Iris pigment epithelial cell (primary cell): ENCODE results near the gene CEP128.

ENCODE experiments used
- DNase-seq: peaks from one replicate; pipeline ENCODE4 v3.0.0-alpha.2; 2011; ENCODE audit warnings: low read depth

The CEP128 gene

GRCh38 chr14:80901260-80901659 lies 40.3 kb downstream of the CEP128 start:
- DNase-seq = no peak

DNA sequence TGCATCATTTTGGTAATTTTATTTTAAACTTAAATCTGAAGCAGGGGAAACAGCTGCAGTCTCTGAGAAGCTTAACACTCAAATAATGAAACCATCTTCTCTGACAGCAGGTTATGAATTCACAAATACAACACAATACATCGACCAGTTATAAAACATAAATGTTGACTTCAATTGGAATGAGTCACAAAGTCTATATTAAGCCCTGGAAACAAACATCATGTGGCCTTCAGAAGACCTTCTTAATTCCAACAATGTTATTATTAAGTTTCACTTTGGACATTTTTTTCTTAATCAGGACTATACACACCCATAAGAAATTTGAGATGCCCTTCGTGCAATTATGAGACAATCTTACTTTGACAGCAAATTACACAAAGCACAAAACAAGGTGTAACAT lies 68.9 kb downstream of the CEP128 start:
- peak; percentile 40 for DNase-seq

GRCh38 chr14:80868260-80868659 lies 73.3 kb downstream of the CEP128 start:
- no peak for DNase-seq

GRCh38 chr14:80867798-80868197 lies 73.7 kb downstream of the CEP128 start:
- DNase-seq = no peak

DNA sequence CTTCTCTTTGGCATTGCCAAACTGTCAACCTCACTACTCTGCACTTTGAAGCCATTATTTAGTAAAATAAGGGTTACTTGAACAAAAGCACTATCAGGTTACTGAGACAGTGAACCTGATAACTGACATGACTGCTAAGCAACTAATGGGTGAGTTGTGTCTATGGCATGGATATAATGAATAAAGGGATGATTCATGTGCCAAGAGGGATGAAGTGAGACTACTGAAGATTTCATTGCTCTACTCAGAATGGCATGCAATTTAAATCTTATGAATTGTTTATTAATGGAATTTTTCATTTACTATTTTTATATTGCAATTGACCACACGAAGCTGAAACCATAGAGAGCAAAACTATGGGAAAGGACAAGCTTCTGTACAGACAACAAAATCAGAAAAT lies 74.4 kb downstream of the CEP128 start:
- no peak for DNase-seq

- DNase-seq = no peak
Observed at GRCh38 chr14:80865565-80865964, 76.0 kb downstream of the CEP128 start.

- no peak for DNase-seq
Observed at GRCh38 chr14:80862983-80863382, 78.6 kb downstream of the CEP128 start.

DNA sequence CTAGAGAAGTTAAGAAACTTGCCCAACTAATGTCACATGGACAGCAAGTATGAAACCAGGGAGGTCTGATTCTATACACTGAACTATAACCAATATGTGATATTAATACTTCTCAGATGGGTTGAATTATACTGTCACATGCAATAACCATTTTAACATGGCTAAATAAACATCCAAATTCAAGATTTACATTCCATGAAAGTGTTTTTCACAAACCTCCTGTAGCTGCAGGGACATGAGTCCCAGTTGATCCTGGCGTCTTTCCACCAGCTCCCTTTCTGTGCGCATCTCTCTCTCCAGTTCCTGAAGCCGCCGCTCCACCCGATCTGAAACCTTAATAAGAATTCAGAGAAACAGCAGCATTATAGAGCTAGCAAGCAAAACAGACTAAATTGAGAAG lies 79.0 kb downstream of the CEP128 start:
- no peak for DNase-seq

DNA sequence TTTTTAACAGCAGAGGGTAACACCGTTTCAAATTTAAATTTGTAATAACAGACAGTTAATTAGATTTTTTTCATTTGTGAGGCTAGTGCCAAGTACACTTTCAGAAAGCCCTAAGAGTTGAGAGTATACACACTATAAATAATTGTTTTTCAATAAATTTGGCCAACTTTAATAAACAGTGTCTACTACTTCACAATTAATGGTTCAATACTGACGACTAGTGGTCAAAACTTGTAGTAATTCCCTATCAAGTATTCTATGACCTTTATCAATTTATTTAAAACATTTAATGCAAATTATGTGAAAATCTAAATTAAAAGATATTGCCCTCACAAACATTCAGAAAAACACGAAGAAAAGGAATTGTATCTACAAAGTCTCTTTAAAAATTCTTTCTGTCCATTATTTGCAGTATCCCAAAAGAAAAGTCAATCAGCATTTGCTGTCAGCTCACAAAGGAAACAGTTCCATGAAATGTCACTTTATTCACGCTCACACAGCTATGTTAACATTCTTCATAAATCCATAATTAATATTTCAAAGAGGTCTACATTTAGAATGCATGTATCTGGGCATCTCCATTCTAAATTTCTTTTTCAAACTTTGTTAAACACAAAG lies 91.2 kb downstream of the CEP128 start:
- DNase-seq = peak; percentile 55

GRCh38 chr14:80847070-80847469 lies 94.5 kb downstream of the CEP128 start:
- DNase-seq = no peak

- DNase-seq = no peak
Observed at GRCh38 chr14:80845856-80846255, 95.7 kb downstream of the CEP128 start.

DNA sequence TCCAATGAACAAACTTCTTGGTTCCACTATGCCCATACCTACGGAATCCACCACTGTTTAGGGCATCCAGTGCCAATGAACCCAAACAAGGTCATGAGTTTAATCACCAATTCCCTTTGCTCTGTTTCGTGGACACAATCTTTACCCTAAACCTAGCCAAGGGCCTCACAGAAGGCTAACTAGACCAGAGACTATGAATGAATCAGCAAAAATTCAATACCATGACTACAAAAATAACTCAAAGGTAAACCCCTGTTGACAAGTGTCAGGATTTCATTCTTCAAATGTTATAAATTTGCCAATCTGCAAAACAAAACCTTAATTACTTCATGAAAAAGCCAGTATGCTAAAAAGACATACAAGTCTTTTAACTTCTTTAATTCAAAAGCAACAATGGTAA lies 96.7 kb downstream of the CEP128 start:
- peak; percentile 11 for DNase-seq

GRCh38 chr14:80839743-80840142 lies 101.8 kb downstream of the CEP128 start:
- no peak for DNase-seq

DNA sequence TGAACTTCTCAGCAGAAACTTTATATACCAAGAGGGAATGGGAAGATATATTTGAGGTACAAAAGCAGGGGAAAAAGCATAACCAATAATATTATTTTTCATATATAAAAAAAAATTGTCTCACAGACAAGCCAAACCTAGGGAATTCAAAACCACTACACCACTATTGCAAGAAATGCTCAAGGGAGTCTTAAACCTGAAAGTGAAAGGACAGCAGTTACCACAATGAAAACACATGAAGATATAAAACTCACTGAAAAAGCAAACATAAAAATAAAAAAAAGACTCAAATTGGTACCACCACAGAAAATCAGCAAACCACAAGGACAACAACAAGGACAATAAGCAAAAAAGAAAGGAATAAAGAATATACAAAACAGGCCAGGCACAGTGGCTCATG lies 131.9 kb downstream of the CEP128 start:
- no peak for DNase-seq

- DNase-seq = peak; percentile 12
Observed at GRCh38 chr14:80805136-80805535, 136.4 kb downstream of the CEP128 start.

- DNase-seq = no peak
Observed at GRCh38 chr14:80798878-80799277, 142.7 kb downstream of the CEP128 start.

- peak; percentile 10 for DNase-seq
Observed at GRCh38 chr14:80798211-80798610, 143.3 kb downstream of the CEP128 start.

DNA sequence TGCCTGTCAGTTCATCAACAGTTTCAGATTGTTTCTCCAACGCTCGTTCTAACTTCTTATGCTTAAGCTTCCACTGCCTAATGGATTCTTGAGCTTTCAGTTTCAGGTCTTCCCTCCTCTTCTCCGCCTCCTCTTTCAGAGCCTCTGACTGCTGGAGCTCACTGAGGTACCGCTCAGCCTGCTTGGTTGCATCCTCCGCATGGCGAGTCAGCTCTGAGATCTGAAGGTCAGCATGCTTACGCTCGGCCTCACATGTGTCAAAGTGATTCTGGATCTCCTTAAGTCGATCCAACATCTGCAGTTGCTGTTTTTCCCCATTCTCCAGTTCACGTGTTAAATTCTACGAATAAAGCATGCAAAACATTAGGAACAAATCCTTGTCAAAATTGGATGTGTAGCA lies 148.8 kb downstream of the CEP128 start:
- peak; percentile 8 for DNase-seq

GRCh38 chr14:80787876-80788275 lies 153.7 kb downstream of the CEP128 start:
- DNase-seq = peak; percentile 9

GRCh38 chr14:80784820-80785219 lies 156.7 kb downstream of the CEP128 start:
- peak; percentile 58 for DNase-seq

GRCh38 chr14:80781972-80782367 lies 159.6 kb downstream of the CEP128 start:
- DNase-seq = peak; percentile 39

- DNase-seq = no peak
Observed at GRCh38 chr14:80780500-80780899, 161.0 kb downstream of the CEP128 start.

GRCh38 chr14:80776657-80777056 lies 164.9 kb downstream of the CEP128 start:
- no peak for DNase-seq

DNA sequence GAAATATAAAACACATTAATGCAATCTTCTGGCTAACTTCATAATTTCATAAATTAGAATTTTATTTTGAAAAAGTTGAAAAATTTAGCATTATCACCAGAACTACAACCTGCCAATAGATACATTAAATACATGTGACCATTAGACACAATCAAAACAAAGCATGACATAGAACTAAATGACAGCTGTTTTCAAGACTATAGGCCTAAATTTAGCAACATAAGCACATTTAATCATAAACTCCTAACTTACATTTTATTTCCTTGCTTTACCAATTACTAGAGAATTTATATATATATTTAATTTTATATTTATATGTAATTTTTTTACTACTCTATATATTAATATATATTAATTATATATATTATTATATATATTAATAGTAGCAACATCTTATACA lies 165.4 kb downstream of the CEP128 start:
- DNase-seq = no peak

- no peak for DNase-seq
Observed at GRCh38 chr14:80772504-80772903, 169.0 kb downstream of the CEP128 start.
